Keratinocyte (primary cell): Measurements from ENCODE around the gene ATMIN.

Source experiments
- CTCF ChIP-seq, 3 experiments: IDR thresholded peaks in 1 of 3; conservative IDR thresholded peaks in 1 of 3; optimal IDR thresholded peaks in 1 of 3; 2 replicates in 2 of 3; 3 replicates in 1 of 3; pipeline versions ENCODE3 to v1.5.1; 2011; ENCODE audit warnings: low read length in 3 of 3, mild to moderate bottlenecking in 3 of 3, moderate library complexity in 2 of 3, control low read depth in 1 of 3, inconsistent platforms in 1 of 3; ENCODE audit not compliant: insufficient read depth in 2 of 3; ENCODE audit errors: extremely low read depth in 1 of 3
- EZH2 ChIP-seq: IDR thresholded peaks from one replicate; pipeline ENCODE4 v1.6.1; 2012; ENCODE audit warnings: inconsistent platforms, mild to moderate bottlenecking, low read length, moderate library complexity

GRCh38 chr16:81018496-81018895 is 17.1 kb upstream of the ATMIN start:
- no peak for TF ChIP-seq CTCF (optimal IDR thresholded peaks at IDR 0.05 in 1 of 3, IDR thresholded peaks at IDR 0.05 in 1 of 3, conservative IDR thresholded peaks at IDR 0.05 in 1 of 3; ENCODE audit: extremely low read depth in 1 of 3, insufficient read depth in 2 of 3, low read length in 3 of 3)
- no peak for TF ChIP-seq EZH2
